A673 (cell line): ENCODE data around the gene RALGPS1. TPM values are rescaled to one million over a fixed set of nuclear protein-coding genes. Genes with fewer than 3 reads are reported as not detected.

ENCODE experiments used
- BruUV-seq: library from RNA; stranded (reverse); fragments of 400-500 nt; replicated peaks from 2 replicates; lab custom pipeline; 2021; lab: Mats Ljungman, UMichigan
- CTCF ChIA-PET: fragments of 300-600 bp; sonication (Branson Sonifier 250); formaldehyde crosslinking; loops from one replicate; lab custom pipeline; 2022; ENCODE audit warnings: antibody characterized with exemption; lab: Charles Lee
- POLR2A ChIA-PET: fragments of 300-600 bp; sonication (Branson Sonifier 250); formaldehyde crosslinking; loops from one replicate; lab custom pipeline; 2022; ENCODE audit warnings: antibody characterized with exemption; ENCODE audit not compliant: low non-redundant PET; lab: Charles Lee
- DNase-seq: peaks from one replicate; pipeline ENCODE4 v3.0.0-alpha.2; 2015; ENCODE audit warnings: low spot score
- H3K27ac ChIP-seq: fragments of 200-600 bp; sonication (generic); 2 replicates; pipeline ENCODE4 v1.5.1; 2016; ENCODE audit warnings: mixed run types, low read depth, mild to moderate bottlenecking, mixed read lengths, antibody characterized with exemption, low read length; ENCODE audit not compliant: poor library complexity, severe bottlenecking
- H3K27me3 ChIP-seq: fragments of 200-600 bp; sonication (generic); replicated peaks from 2 replicates; pipeline ENCODE4 v1.6.1; 2017; ENCODE audit warnings: mixed run types, low read depth, mild to moderate bottlenecking, mixed read lengths, antibody characterized with exemption, low read length; ENCODE audit not compliant: insufficient read depth, poor library complexity
- H3K36me3 ChIP-seq: fragments of 200-600 bp; sonication (generic); 2 replicates; pipeline ENCODE4 v1.6.1; 2016; ENCODE audit warnings: mixed run types, mild to moderate bottlenecking, mixed read lengths, antibody characterized with exemption, low read length; ENCODE audit not compliant: insufficient read depth, poor library complexity, severe bottlenecking
- H3K4me1 ChIP-seq: fragments of 200-600 bp; sonication (generic); 2 replicates; pipeline ENCODE4 v1.6.1; 2017; ENCODE audit warnings: mixed run types, mild to moderate bottlenecking, mixed read lengths, antibody characterized with exemption, low read length; ENCODE audit not compliant: insufficient read depth, poor library complexity, severe bottlenecking
- H3K4me3 ChIP-seq: fragments of 200-600 bp; sonication (generic); 2 replicates; pipeline ENCODE4 v1.5.1; 2016; ENCODE audit warnings: low read depth, mixed run types, mild to moderate bottlenecking, mixed read lengths, low read length; ENCODE audit not compliant: poor library complexity, severe bottlenecking
- H3K9me3 ChIP-seq: fragments of 200-600 bp; sonication (generic); 2 replicates; pipeline ENCODE4 v1.6.1; 2016; ENCODE audit warnings: mixed run types, low read depth, mild to moderate bottlenecking, mixed read lengths, antibody characterized with exemption, low read length; ENCODE audit not compliant: poor library complexity, severe bottlenecking
- EZH2 ChIP-seq: fragments of 200-600 bp; sonication (generic); IDR thresholded peaks from 2 replicates; pipeline ENCODE4 v1.6.1; 2017; ENCODE audit warnings: borderline replicate concordance, low read depth, mild to moderate bottlenecking, mixed read lengths, antibody characterized with exemption, low read length; ENCODE audit not compliant: poor library complexity, severe bottlenecking
- intact Hi-C: fragments of 100-400 bp; cut with micrococcal nuclease; formaldehyde crosslinking; loops from one replicate; pipeline ENCODE4 v1.10.0; 2022; ENCODE audit not compliant: unreplicated experiment
- total RNA-seq: library from RNA; stranded (reverse); gene quantifications from 2 replicates; pipeline ENCODE4 v1.2.3, GENCODE V29; 2021
- TF ChIP-seq, protein P1 (sequence below): fragments of 300-800, 200-600 bp; sonication (generic); conservative IDR thresholded peaks from 2 replicates; pipeline ENCODE4 v1.5.1; 2017; ENCODE audit warnings: low read depth, mild to moderate bottlenecking, antibody characterized with exemption, low read length, moderate library complexity, mixed read lengths

Gene RALGPS1
- total RNA-seq, 1 experiment from 2014 or later: 3.9 TPM

DNA sequence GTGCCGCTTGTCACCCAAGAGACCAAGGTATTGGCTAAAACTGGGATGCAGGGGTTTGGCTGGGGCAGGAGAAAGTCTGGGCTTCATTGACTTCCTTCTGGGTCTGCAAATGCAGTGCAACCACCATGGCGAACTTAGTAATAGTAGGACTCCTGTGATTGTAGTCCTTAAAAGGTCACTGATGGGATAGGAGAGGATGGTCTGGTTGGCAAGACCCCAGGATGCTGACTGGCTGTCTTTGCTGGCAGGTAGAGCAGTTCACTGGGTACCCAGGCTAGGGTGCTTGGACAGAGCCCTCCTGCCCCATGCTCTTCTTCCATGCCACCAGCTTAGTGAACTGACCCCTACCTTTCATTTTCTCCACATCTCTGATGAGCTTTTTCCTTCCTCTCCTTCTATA is 170.6 kb downstream of the RALGPS1 start:
- no peak for DNase-seq
- Histone ChIP-seq H3K27ac (no peak overlapping the region), H3K27me3 (no peaks in the 10 kb centered on the region), H3K9me3 (no peaks in the 10 kb centered on the region), H3K4me3 (no peak overlapping the region), H3K36me3 (no peaks in the 10 kb centered on the region), H3K4me1 (no peaks in the 10 kb centered on the region)
- intact Hi-C loops: no loop called here
- POLR2A ChIA-PET: no interaction called here
- TF ChIP-seq, protein P1, sequence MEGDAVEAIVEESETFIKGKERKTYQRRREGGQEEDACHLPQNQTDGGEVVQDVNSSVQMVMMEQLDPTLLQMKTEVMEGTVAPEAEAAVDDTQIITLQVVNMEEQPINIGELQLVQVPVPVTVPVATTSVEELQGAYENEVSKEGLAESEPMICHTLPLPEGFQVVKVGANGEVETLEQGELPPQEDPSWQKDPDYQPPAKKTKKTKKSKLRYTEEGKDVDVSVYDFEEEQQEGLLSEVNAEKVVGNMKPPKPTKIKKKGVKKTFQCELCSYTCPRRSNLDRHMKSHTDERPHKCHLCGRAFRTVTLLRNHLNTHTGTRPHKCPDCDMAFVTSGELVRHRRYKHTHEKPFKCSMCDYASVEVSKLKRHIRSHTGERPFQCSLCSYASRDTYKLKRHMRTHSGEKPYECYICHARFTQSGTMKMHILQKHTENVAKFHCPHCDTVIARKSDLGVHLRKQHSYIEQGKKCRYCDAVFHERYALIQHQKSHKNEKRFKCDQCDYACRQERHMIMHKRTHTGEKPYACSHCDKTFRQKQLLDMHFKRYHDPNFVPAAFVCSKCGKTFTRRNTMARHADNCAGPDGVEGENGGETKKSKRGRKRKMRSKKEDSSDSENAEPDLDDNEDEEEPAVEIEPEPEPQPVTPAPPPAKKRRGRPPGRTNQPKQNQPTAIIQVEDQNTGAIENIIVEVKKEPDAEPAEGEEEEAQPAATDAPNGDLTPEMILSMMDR: no peak
- TF ChIP-seq EZH2: no peak
- BruUV-seq: no TSS peak
- CTCF ChIA-PET: no interaction called here

DNA sequence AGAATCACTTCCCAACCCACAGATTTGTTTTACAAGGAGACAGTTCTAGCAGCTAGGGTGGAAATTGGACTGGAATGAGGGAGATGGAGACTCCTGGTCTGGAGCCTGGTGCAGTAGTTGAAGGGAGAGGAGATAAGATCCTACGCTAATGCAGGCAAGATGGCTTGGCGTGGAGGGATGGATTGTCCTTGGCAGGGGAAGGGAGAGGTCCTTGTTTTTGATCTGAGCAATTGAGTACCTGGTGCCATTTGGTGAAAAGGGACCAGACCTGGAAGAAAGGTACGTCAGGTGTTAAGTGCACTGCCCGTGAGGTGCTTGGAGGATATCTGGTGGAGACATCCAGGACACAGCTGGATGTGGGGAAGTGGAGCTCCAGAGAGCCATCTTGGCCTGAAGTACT is 172.2 kb downstream of the RALGPS1 start:
- no TSS peak for BruUV-seq
- ChIA-PET POLR2A (no interaction called here), CTCF (no interaction called here)
- DNase-seq: no peak
- no peaks in the 10 kb centered on the region for H3K36me3 ChIP-seq
- H3K27me3 ChIP-seq: no peaks in the 10 kb centered on the region
- H3K4me1 ChIP-seq: no peaks in the 10 kb centered on the region
- no peaks in the 10 kb centered on the region for H3K9me3 ChIP-seq
- intact Hi-C loops: no loop called here
- no peak overlapping the region for H3K27ac ChIP-seq
- TF ChIP-seq, protein P1: no peak
- TF ChIP-seq EZH2: no peak
- no peak overlapping the region for H3K4me3 ChIP-seq

DNA sequence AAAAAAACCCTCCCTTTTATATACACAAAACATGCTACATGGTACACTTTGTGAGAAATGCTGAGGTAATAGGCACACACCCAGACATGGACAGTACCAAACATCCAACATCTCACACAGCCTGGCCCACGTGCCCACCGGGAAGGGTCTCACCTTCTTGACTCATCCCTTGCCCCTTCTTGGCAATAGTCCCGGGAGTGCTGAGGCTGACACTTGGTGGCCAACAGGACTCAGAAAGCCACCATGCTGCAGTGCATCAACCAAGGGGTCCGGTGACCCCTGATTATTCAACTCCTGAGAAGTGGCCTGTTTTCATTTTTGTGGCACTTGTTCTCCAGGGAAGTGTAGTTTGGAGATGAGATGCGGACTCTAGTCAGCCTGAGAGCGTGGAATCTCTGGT is 172.8 kb downstream of the RALGPS1 start:
- DNase-seq: no peak
- intact Hi-C loops: no loop called here
- H3K4me3 ChIP-seq: no peak overlapping the region
- H3K36me3 ChIP-seq: no peaks in the 10 kb centered on the region
- POLR2A ChIA-PET: no interaction called here
- no peaks in the 10 kb centered on the region for H3K4me1 ChIP-seq
- no TSS peak for BruUV-seq
- H3K9me3 ChIP-seq: no peaks in the 10 kb centered on the region
- no peak for TF ChIP-seq EZH2
- TF ChIP-seq, protein P1: no peak
- CTCF ChIA-PET: no interaction called here
- H3K27ac ChIP-seq: no peak overlapping the region
- no peaks in the 10 kb centered on the region for H3K27me3 ChIP-seq
